SW 1271 (cell line): ENCODE results near the gene TEKT4.
"Not testable (repeated sequence)": the region's sequence is repeated elsewhere in the genome, so short reads cannot be mapped to it uniquely, and the experiment has no call there.

Experiments used
- DNase-seq, 2 experiments: peaks; one replicate each; lab custom pipeline; 2025; lab: John Stamatoyannopoulos, UW

TEKT4 gene, protein sequence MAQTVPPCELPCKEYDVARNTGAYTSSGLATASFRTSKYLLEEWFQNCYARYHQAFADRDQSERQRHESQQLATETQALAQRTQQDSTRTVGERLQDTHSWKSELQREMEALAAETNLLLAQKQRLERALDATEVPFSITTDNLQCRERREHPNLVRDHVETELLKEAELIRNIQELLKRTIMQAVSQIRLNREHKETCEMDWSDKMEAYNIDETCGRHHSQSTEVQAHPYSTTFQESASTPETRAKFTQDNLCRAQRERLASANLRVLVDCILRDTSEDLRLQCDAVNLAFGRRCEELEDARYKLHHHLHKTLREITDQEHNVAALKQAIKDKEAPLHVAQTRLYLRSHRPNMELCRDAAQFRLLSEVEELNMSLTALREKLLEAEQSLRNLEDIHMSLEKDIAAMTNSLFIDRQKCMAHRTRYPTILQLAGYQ

DNA sequence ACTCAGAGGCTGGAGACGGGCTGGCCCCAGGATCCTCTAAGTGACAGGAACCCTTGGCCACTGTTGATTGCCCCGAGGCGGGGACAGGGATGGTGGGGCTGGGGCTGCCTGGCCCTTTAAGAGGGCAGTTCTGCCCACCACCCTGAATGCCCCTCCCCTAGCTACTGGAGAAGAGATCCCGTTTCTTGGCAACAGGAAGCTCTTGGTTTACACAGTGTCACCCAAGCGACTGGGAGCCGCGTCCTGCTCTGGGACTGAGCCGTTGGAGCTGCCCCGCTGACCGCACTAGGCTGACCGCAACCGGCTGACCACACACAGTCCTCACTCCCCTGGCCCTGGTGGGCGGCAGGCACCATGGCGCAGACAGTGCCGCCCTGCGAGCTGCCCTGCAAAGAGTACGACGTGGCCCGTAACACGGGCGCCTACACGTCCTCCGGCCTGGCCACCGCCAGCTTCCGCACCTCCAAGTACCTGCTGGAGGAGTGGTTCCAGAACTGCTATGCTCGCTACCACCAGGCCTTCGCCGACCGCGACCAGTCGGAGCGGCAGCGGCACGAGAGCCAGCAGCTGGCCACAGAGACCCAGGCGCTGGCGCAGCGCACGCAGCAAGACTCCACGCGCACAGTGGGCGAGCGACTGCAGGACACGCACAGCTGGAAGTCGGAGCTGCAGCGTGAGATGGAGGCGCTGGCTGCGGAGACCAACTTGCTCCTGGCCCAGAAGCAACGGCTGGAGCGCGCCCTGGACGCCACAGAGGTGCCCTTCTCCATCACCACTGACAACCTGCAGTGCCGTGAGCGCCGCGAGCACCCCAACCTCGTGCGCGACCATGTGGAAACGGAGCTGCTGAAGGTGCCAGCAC, at the start of gene TEKT4:
TEKT4 (plus strand) TSS at position 205 of the 862 bp plus-strand sequence; CDS start at position 355, 150 bp downstream.
- DNase-seq, result no peak

DNA sequence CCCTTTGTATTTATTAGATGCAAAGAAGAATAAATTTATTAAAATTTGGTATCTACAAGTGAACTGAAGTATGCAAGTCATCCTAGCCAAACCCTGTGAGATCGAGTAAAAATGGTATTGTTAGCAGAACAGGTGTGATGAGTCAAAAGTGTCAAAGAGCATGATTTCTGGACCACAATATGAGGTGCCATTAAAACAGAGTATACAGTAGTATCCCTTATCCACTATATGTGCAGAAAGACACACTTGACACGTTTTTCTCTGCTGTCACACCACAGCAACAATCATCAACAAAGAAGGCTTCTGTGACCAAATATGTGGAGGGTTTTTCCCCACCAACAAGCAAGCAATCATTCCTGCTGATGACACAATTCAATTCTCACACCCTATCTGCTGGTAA, 32.0 kb upstream of the TEKT4 start:
- DNase-seq, result not testable (repeated sequence)

DNA sequence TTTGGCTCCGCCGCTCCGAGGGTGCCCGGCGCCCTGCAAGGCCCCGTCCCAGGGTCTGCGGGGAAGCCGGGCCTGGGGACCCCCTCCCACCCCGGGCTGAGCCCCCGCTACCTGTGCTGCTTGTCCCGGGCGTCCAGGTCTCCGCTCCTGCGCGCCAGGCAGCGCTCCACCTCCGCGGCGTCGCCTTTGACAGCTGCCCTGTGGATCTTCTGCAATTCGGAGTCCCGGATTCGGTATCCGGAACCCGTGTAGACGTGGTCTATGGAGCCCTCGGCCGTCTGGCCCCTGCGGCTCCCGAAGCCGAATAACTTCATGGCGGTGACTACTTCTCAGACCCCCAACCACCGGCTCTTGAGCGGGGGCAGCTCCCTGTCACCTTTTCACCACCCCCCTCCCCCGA, 14.4 kb upstream of the TEKT4 start:
- not testable (repeated sequence) for DNase-seq

DNA sequence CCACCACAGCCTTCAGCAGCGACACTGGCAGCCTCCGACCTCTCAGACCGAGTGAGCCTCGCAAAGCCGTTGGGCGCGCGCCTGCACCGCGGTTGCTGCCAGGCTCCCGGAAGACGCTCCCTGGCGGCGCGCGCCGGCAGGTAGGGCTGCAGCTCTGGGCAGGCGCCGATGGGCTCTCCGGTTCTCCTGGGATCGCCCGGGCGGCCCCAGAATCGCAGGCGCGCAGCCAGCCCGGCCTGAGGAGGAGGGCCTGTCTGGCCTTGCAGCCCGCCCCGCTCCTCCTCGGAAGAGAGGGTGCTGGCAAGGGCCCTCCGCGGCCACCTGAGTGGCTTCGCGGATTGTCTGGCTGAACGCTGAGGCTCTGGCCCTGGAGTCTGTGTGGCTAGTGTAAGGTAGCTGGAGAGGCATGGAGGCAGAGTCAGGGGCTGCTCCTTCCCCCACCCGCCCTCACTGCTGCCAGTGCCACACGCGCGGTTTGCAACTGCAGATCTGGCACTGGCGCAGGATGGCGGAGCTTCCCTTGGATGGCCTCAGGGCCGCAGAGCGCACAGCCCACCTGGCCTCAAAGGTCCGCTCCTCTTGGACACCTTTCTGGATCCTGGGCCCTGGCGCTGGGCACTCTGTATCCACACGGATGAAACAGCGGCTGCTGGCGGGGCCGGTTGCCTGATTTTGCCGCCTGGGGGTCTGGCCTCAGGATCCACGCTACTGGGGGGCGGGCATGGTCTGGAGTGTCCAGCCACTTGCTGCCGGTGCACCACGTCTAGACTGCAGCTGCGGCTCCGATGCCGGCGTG, 13.7 kb upstream of the TEKT4 start:
- DNase-seq, result not testable (repeated sequence)

DNA sequence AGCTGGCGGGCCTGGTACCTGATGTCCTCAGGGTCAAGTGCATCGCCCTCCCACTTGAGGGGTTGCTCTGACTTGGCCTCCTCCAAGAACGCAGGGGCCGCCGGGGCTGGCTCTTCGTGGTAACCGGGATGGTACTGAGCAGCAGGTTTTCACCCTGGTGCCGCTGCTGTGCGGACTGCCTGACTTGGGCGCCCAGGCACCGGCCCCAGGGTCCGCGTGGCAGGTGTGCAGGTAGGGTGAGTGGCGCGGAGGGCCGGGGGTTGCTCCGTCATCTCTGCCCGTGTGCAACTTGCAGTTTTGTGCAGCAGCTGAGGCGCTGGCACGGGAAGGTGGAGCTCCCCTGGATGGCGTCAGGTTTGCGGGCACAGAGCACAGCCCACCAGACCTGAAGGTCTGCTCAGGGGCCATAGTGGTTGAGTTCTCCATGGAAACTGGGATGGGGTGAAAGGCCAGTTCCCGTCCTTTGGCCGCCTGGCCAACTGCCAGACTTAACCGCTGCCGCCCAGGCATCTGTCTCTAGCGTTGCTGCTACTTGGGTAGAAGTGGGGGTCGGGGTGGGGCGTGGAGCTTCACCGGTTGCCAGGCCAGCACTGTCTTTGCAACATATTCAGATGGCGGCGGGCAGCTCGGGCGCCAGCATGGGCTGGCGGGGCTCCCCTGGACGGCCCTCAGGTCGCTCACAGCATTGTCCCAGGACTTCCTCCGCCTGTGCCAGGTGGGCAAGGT, 12.9 kb upstream of the TEKT4 start:
- not testable (repeated sequence) for DNase-seq

DNA sequence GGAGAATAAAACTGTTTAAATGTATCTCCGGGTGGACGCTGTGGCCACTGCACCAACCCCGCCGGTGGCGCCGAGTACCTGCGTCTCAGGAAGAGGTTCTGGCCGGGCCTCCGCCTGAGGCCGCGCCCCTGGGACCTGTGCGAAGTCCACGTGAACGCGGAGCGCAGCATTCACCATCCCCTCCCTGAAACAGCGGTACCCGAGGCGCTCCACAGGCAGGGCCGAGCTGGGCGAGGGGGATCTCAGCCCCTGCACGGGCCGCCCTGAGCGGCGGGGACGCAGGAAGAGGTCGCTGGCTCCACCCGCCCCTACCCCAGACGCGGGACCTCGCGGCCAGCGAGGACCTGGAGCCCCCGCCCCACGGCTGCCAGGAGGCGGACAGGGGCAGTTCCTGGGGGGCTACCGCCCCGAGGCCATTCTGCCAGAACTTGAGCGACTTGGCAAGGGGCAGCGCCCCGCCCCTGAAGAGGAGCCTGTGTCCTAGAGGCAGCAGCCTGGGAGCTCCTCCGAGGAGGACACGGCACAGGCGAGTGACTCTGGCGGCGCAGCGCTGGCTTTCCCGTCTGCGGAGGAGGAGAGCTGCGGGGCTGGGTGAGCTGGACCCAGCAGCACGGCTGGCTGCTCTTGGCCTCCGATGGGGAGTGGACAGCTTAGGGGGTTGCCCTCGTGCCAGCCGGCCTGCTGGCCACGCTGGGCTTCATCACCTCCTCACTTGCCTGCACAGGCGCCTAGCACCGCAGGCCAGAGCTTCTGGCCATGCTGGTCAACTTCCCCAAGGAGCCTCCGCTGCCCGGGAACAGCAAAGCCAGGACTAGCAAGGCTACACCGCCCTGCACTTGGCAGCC, 9.7 kb upstream of the TEKT4 start:
- DNase-seq, result no peak

DNA sequence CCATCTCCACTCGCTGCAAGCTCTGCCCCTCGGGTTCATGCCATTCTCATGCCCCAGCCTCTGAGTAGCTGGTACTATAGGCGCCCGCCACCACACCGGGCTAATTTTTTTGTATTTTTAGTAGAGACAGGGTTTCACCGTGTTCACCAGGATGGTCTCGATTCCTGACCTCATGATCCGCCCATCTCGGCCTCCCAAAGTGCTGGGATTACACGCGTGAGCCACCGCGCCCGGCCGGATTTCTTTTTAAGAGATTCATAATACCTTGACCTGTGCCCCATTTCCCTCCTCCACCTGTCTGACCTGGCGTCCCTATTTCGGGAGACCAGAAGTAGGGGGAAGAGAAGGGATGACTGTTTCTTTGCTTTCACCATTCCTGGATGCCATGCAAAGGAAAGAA, 8.3 kb upstream of the TEKT4 start:
- DNase-seq, result not testable (repeated sequence)

DNA sequence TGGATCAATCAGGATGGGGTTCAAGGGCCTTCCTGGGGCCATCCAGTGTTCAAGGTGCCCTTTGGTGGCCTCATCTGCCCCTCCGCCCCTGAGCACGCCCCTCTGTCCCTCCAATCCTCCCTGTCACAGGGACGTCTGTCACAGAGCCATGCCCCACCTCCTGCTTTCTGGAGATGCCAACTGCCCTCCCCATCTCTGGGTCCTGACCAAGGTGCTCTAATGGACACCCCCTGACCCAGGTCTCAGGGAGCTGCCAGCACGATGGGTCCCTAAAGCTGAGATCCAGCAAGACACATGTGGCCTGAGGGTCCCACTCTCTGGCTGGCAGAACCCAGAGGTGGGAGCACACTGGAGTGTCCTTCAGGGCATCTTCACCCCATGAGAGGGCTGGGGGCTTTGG, 2.1 kb upstream of the TEKT4 start:
- DNase-seq, result no peak

DNA sequence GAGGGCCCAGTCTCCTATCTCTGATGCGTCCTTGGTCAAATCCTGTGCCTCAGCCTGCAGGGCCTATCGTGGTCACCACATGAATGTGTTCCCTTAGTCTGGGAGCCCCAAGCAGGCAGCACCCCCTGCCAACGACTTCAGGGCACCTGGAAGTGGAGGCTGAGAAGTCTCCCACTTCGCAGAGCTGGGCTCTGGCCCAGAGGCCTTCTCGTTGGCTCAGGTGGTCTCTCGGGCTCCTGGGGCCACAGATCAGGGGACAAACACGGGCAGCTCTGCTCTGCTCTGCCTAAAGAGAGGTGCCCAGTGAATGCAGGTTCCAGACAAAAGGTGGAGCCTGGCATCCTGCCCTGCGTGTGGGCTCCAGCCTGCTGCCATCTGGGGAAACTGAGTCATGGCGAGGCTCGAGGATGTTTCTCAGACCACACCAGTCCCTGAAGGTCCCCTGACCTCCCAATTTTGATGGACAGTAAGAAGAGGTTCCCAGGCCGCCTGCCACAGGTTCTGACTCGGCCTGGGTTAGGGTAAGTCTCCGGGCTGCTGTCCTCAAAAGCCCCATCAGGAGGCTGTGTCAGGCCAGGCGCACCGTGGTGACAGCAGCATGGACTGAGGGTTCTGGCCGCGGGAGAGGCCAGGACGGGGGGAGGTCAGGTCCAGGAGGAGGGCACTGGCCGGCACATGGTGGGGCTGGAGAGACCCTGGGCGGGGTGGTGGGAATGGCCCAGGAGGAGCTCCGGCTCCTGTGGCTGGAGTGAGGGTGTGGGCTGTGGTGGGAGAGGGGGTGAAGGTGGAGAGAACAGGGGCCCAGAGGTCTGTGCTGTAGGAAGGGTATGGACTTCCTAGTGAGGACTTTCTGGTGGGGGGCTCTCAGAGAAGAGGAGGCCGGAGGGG, 1.4 kb upstream of the TEKT4 start:
- DNase-seq, result no peak

DNA sequence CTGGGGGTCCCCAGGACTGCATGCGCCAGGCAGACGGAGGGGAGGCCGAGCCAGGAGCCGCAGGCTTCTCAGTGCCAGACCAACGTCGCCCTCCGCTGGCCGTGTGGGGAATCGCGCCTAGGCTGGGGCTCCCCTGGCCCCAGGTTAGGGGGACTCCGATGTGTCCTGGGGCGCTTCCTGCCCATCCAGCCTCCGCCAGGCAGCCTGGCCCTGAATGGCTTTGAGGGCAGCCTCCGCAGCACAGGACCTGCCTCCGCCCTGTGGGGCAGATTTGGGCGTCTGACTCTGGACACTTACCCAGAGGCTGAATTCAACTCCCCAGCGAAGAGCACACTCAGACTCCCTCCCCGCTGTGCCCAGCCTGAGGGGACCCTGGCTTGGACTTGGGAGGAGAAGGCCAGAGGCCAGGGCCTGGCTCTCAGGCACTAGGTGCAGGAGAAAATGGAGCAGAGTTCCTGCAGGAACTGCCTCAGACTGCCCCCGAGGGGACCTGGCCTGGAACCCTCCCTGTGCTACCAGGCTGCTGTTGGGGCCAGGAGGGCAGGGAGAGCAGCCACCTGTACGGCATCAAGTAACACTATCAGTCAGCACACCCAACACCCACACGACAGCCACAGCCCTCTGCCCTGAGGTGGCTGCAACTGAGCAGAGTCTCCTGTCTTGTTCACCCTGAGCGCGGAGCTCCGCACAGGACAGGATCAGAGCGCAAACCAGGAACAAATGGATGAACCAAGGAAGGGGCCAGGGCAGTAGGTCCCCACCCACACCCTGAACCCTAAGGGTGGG, 597 bp upstream of the TEKT4 start:
- no peak for DNase-seq

DNA sequence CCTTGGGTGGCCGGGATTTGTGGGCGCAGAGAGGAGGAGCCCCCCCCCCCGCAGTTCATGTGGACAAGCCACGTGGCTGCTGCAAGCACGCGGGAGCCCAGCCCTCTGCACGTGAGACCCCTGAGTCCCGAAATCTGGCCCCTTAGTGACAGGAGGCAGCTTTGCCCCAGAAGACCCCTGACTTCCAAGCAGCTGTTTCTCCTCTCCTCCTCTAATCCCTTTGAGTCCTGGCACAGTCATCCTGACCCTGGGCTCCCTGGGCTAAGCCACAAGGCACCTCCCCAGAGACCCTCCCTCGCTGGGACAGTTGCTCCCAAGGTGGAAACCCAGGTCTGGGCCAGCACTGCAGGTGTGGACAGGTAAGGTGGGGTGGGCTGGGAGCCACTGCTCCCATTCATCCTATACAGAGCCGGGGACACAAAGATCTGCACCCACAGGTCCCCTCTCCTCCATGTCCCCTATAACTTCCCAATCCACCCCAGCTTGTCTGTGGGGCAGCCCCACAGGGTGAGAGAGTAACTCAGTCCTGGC, 923 bp downstream of the TEKT4 start:
- DNase-seq, result no peak

DNA sequence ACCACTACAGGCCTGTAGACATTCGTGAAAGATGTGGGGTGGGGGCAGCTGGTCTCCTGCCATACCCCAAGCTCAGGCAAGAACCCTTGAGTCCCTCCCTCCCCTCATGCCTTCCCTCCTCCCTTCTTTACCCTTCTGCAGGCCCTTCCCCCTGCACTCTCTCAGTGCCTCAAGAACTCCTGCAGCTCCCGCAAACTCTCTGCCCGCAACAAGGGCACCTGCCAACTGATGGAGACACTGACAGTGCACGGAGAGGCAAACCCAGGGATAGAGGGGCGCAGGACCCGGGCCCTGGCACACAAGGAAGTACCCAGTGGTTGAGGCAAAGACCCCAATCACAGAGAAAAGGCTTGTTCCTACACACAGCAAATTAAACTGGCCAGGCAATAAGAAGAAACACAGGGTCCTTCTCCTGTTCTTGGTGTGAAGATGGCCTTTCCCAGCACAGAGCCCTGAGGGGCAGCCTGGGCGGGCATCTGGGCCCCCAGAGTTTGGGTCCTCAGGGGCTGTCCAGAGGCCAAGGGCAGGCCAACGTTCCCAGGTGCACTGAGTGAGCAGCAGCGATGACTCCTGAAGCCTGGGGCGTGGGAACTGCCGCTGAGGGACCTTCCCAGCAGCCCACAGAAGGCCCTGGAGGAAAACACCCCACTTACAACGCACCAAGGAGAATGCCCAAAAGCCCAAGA, 1.6 kb downstream of the TEKT4 start:
- DNase-seq, result no peak

DNA sequence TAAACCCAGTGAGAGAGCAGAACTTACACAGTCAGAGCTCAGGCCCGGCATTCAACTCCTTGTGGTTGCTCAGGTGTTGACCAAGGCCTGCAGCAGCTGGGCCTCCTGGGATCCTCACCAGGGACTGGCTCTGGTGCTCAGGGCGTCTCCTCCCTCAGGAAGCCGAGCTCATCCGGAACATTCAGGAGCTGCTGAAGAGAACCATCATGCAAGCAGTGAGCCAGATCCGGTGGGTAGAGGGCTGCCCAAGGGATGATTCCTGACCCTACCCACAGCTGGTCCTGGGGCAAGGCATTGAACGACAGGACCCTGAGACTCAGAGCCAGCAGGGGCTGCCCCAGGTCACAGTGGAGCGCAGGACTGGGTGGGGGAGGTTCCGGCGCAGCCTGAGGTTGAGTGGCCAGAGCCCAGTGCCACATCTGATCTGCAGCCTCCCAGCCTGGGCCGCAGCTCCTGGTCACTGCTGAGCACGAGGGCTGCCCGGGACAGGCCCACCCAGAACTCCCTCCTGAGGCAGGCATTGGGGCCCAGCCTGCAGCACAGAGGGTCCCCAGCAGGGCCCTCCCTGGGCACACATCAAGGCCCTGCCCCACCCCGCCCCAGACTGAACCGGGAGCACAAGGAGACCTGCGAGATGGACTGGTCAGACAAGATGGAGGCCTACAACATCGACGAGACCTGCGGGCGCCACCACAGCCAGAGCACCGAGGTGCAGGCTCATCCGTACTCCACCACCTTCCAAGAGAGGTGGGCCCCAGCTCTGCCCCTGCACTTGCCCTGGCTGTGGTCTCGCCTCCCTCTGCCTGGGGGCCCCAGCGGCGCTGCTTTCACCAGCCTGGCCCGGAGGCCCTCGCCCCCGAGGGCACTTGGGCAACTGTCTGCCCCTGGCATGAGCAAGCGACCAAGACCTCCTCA, 2.4 kb downstream of the TEKT4 start:
- no peak for DNase-seq

DNA sequence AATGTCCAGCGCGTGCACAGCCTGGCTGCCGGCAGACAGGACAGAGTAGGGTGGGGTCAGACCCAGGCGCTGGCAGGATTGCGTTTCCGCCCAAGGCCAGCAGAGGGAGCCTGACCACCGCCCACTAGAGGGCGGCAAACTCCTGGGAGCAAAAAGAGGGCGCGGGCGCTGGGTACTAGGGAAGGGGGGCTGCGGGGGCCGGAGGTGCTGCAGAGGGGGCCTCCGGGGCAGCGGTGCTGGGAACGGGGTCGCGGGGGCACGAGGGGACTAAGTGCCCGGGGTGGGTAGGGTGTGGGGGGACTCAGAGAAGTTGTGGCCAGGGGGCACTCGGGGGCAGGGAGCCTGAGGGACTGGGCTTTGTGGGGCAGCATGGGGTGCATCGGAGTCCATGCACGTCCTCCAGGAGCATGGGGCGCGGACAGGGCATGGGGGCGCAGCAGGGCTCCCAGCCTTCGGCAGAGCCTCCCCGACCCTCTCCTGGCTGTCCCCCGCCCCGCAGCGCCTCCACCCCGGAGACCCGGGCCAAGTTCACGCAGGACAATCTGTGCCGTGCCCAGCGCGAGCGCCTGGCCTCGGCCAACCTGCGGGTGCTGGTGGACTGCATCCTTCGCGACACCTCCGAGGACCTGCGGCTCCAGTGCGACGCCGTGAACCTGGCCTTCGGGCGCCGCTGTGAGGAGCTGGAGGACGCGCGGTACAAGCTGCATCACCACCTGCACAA, 3.2 kb downstream of the TEKT4 start:
- DNase-seq, result peak in 1 of 2 experiments; percentile 41

DNA sequence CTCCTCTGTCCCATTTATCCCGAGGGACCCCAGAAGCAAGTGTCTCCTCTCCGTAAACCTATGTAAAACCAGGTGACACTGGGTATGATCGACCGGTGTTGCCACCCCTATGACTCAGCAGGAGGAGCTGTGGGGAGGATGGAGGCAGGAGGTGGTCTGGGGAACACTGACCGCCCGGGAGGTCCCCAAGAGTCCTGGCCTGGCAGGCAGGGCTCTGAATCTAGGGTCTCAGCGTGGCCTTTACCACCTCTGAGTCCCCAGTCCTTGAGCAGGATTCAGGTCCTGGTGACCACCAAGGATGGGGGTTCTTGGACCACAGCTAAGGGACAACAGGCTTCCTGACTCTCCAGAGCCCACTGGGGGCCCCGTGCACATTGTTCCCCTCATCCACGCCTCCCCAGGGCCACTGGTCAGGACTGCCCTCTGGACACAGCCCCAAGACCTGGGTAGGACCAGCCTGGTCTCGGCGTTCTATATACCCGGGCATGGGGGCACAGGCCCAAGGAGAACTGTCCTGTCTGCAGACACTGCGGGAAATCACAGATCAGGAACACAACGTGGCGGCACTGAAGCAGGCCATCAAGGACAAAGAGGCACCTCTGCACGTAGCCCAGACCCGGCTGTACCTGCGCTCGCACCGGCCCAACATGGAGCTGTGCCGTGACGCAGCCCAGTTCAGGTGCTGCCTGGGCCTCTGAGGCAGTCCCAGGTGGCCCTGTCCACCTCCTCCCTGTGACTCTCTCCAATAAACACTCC, 4.0 kb downstream of the TEKT4 start:
- DNase-seq, result no peak
